K562 (cell line): ENCODE results near the gene ADAP1. TPM values are rescaled to one million over a fixed set of nuclear protein-coding genes. Genes with fewer than 3 reads are reported as not detected.

Source experiments
- CHD1 ChIP-seq: fragments of 200-600 bp; sonication (generic); IDR thresholded peaks from one replicate; pipeline ENCODE4 v1.6.1; 2012; ENCODE audit warnings: mild to moderate bottlenecking, moderate library complexity, low read length, inconsistent platforms
- HSF4 ChIP-seq: fragments of 250-450 bp; sonication (Bioruptor Pico); IDR thresholded peaks from 2 replicates; pipeline ENCODE4 v2.1.2; 2022; ENCODE audit warnings: mild to moderate bottlenecking, moderate library complexity, borderline replicate concordance
- ILF3 ChIP-seq: fragments of 450-650 bp; IDR thresholded peaks from 2 replicates; pipeline ENCODE4 v1.6.1; 2018; ENCODE audit warnings: antibody characterized with exemption, mild to moderate bottlenecking, moderate library complexity, borderline replicate concordance
- MXI1 ChIP-seq: IDR thresholded peaks from 2 replicates; pipeline ENCODE4 v1.6.1; 2011; ENCODE audit warnings: low read depth, mild to moderate bottlenecking, improper control_type of control experiment, low read length
- NCOR1 ChIP-seq: fragments of 450-650 bp; IDR thresholded peaks from 2 replicates; pipeline ENCODE4 v1.6.1; 2016; ENCODE audit warnings: mild to moderate bottlenecking, moderate library complexity
- POLR3G ChIP-seq: IDR thresholded peaks from 2 replicates; pipeline ENCODE4 v1.6.1; 2011; ENCODE audit not compliant: insufficient read length, insufficient replicate concordance; ENCODE audit errors: extremely low read depth
- TSC22D4 ChIP-seq: fragments of 450-650 bp; IDR thresholded peaks from 2 replicates; pipeline ENCODE4 v1.6.1; 2016; ENCODE audit warnings: missing genetic modification characterization, missing biosample characterization, control low read depth
- YY1 ChIP-seq, 3 experiments: IDR thresholded peaks; 2 replicates each; pipeline ENCODE4 v1.6.1; 2011; ENCODE audit warnings: low read length in 2 of 3, mild to moderate bottlenecking in 2 of 3, moderate library complexity in 2 of 3, borderline replicate concordance in 1 of 3, control low read depth in 1 of 3, low read depth in 1 of 3; ENCODE audit not compliant: insufficient read depth in 3 of 3, insufficient replicate concordance in 2 of 3, control insufficient read depth in 1 of 3, insufficient read length in 1 of 3; ENCODE audit errors: extremely low read depth in 1 of 3
- ZNF584 ChIP-seq: fragments of 200-800 bp; sonication (Bioruptor generic); IDR thresholded peaks from 2 replicates; pipeline ENCODE4 v1.6.1; 2016; ENCODE audit warnings: low read depth, mild to moderate bottlenecking, missing genetic modification characterization, missing compliant biosample characterization
- polyA plus RNA-seq, 8 experiments: library from polyadenylated mRNA; depleted of rRNA in 4 of 8; stranded (reverse) in 5 of 8; unstranded in 3 of 8; fragments of >200 nt; fragmentation: Nextera tagmentation in 2 of 8; fragmentation: Illumina TruSeq in 1 of 8; extraction: Ambion mirVana in 2 of 8; extraction: Trizol in 1 of 8; gene quantifications; 2 replicates each; pipeline versions ENCODE4 v1.2.1 to v1.2.3, GENCODE V29; 2011 to 2014; ENCODE audit warnings: inconsistent platforms in 1 of 8, missing spikeins in 1 of 8
- total RNA-seq, 7 experiments: library from RNA; depleted of rRNA in 6 of 7; stranded (reverse); fragments of >200 nt in 6 of 7; fragmentation: Illumina TruSeq in 2 of 7; extraction: Trizol in 2 of 7; gene quantifications; 2 replicates each; pipeline versions ENCODE4 v1.2.1 to v1.2.3, GENCODE V29; 2011 to 2021; ENCODE audit warnings: low replicate concordance in 1 of 7
- TF ChIP-seq, protein P1 (sequence below): sonication (generic); formaldehyde crosslinking; IDR thresholded peaks from 2 replicates; pipeline ENCODE4 v1.5.0; 2020; ENCODE audit warnings: missing genetic modification reagents
- TF ChIP-seq, protein P2 (sequence below): sonication (generic); formaldehyde crosslinking; IDR thresholded peaks from 2 replicates; pipeline ENCODE4 v1.8.1; 2023; ENCODE audit warnings: mild to moderate bottlenecking, missing genetic modification reagents
- TF ChIP-seq, protein P3 (sequence below), 2 experiments: fragments of 450-650 bp; IDR thresholded peaks; 2 replicates each; pipeline ENCODE4 v1.6.1; 2016

Gene ADAP1
- total and polyA plus RNA-seq, 9 of the 15 experiments (the other 6 are each of a cell fraction or from before 2014, with no cell fraction given) = 0.27 to 1.4 (median 0.52) TPM; not detected in 3

DNA sequence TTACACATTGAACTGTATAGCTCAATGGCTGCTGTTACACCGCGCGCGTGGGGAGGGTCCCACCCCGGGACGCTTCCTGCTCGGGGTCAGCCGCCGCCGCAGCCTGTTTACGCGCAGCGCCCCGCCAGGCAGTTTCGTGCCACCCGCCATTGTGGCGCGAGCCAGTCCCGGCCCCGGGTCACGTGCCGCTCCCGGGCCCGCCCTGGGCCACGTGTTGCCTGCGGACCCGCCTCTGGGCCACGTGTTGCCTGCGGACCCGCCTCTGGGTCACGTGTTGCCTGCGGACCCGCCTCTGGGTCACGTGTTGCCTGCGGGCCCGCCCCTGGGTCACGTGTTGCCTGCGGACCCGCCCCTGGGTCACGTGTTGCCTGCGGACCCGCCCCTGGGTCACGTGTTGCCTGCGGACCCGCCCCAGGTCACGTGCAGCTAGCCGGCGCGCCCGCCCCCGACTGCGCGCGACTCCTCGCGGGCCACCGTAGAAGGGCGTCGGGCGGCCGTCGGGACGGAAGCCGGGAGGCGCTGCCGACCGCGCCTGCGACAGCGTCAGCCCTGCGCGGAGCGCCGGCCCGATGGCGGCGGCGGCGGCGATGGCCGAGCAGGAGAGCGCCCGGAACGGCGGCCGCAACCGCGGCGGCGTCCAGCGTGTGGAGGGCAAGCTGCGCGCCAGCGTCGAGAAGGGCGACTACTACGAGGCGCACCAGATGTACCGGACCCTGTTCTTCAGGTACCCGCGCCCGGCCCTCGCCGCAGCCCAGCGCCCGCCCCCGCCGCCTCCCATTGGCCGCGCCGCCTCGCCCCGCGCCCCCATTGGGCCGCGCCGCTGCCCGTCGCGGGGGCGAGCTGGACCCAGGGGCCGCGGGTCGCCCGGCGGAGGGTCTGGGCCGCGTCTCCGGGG lies 78.2 kb downstream of the ADAP1 start, which contains the start of gene GET4 (continued):
- peak; percentile 57; the same call in 1 of the 2 replicates for TF ChIP-seq HSF4
- peak; percentile 74 to 91 (median 87) for TF ChIP-seq YY1 (IDR thresholded peaks at IDR 0.05; ENCODE audit: borderline replicate concordance in 1 of 3, control insufficient read depth in 1 of 3, extremely low read depth in 1 of 3, insufficient read depth in 3 of 3, insufficient read length in 1 of 3, insufficient replicate concordance in 2 of 3, low read depth in 1 of 3, low read length in 2 of 3)
- TF ChIP-seq, protein P1, sequence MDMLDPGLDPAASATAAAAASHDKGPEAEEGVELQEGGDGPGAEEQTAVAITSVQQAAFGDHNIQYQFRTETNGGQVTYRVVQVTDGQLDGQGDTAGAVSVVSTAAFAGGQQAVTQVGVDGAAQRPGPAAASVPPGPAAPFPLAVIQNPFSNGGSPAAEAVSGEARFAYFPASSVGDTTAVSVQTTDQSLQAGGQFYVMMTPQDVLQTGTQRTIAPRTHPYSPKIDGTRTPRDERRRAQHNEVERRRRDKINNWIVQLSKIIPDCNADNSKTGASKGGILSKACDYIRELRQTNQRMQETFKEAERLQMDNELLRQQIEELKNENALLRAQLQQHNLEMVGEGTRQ (CRISPR knock-in tag) = peak; percentile 95
- TF ChIP-seq POLR3G = no peak
- TF ChIP-seq TSC22D4 = no peak
- peak; percentile 78; the same call in 1 of the 2 replicates for TF ChIP-seq ZNF584 (CRISPR knock-in tag)
- TF ChIP-seq ILF3 = 0 out of 2 replicates have a peak, but pooled peaks have one; percentile 53
- TF ChIP-seq, protein P2, sequence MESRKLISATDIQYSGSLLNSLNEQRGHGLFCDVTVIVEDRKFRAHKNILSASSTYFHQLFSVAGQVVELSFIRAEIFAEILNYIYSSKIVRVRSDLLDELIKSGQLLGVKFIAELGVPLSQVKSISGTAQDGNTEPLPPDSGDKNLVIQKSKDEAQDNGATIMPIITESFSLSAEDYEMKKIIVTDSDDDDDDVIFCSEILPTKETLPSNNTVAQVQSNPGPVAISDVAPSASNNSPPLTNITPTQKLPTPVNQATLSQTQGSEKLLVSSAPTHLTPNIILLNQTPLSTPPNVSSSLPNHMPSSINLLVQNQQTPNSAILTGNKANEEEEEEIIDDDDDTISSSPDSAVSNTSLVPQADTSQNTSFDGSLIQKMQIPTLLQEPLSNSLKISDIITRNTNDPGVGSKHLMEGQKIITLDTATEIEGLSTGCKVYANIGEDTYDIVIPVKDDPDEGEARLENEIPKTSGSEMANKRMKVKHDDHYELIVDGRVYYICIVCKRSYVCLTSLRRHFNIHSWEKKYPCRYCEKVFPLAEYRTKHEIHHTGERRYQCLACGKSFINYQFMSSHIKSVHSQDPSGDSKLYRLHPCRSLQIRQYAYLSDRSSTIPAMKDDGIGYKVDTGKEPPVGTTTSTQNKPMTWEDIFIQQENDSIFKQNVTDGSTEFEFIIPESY (CRISPR knock-in tag) = peak; percentile 89
- 0 out of 2 replicates have a peak, but pooled peaks have one; percentile 9 for TF ChIP-seq NCOR1
- TF ChIP-seq, protein P3, sequence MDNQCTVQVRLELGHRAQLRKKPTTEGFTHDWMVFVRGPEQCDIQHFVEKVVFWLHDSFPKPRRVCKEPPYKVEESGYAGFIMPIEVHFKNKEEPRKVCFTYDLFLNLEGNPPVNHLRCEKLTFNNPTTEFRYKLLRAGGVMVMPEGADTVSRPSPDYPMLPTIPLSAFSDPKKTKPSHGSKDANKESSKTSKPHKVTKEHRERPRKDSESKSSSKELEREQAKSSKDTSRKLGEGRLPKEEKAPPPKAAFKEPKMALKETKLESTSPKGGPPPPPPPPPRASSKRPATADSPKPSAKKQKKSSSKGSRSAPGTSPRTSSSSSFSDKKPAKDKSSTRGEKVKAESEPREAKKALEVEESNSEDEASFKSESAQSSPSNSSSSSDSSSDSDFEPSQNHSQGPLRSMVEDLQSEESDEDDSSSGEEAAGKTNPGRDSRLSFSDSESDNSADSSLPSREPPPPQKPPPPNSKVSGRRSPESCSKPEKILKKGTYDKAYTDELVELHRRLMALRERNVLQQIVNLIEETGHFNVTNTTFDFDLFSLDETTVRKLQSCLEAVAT (IDR thresholded peaks at IDR 0.05) = no peak
- peak; percentile 96 for TF ChIP-seq MXI1
- peak; percentile 33 for TF ChIP-seq CHD1
